KMS-11 (cell line): ENCODE measurements around the gene SPG21.
"Not testable (repeated sequence)": the region's sequence is repeated elsewhere in the genome, so short reads cannot be mapped to it uniquely, and the experiment has no call there.

Experiments
- H2AFZ ChIP-seq: fragments of 200-600 bp; sonication (generic); 2 replicates; pipeline ENCODE4 v1.6.1; 2016; ENCODE audit warnings: antibody characterized with exemption, mixed run types, low read depth
- H3K27ac ChIP-seq: fragments of 200-600 bp; sonication (generic); 2 replicates; pipeline ENCODE4 v1.6.1; 2016; ENCODE audit warnings: mild to moderate bottlenecking, mixed run types
- H3K27me3 ChIP-seq: fragments of 200-600 bp; sonication (generic); 2 replicates; pipeline ENCODE4 v1.6.1; 2017; ENCODE audit warnings: mild to moderate bottlenecking, low read depth, mixed run types, moderate library complexity; ENCODE audit not compliant: insufficient read depth
- H3K36me3 ChIP-seq: fragments of 200-600 bp; sonication (generic); 2 replicates; pipeline ENCODE4 v1.6.1; 2017; ENCODE audit warnings: mild to moderate bottlenecking, mixed run types; ENCODE audit not compliant: insufficient read depth
- H3K4me1 ChIP-seq: fragments of 200-600 bp; sonication (generic); 2 replicates; pipeline ENCODE4 v1.6.1; 2016; ENCODE audit warnings: mild to moderate bottlenecking, low read depth, mixed run types; ENCODE audit not compliant: poor library complexity, severe bottlenecking
- H3K4me2 ChIP-seq: fragments of 200-600 bp; sonication (generic); 2 replicates; pipeline ENCODE4 v1.7.0; 2016; ENCODE audit warnings: mild to moderate bottlenecking, mixed run types
- H3K4me3 ChIP-seq: fragments of 200-600 bp; sonication (generic); IDR thresholded peaks from 2 replicates; pipeline ENCODE4 v1.6.1; 2017; ENCODE audit warnings: low read depth, low read length, mixed read lengths; ENCODE audit not compliant: insufficient read depth
- H3K79me2 ChIP-seq: fragments of 200-600 bp; sonication (generic); 2 replicates; pipeline ENCODE4 v1.6.1; 2016; ENCODE audit warnings: low read depth, mixed run types; ENCODE audit not compliant: insufficient read depth
- H3K9ac ChIP-seq: fragments of 200-600 bp; sonication (generic); 2 replicates; pipeline ENCODE4 v1.6.1; 2016; ENCODE audit warnings: mild to moderate bottlenecking, mixed run types
- H4K20me1 ChIP-seq: fragments of 200-600 bp; sonication (generic); 2 replicates; pipeline ENCODE4 v1.6.1; 2016; ENCODE audit warnings: mild to moderate bottlenecking, mixed run types; ENCODE audit not compliant: insufficient read depth
- TF ChIP-seq, protein P1 (sequence below): fragments of 200-600 bp; sonication (generic); conservative IDR thresholded peaks from 2 replicates; pipeline ENCODE4 v1.6.1; 2017; ENCODE audit warnings: low read depth, mild to moderate bottlenecking, antibody characterized with exemption, low read length, moderate library complexity, mixed read lengths

SPG21 gene

DNA sequence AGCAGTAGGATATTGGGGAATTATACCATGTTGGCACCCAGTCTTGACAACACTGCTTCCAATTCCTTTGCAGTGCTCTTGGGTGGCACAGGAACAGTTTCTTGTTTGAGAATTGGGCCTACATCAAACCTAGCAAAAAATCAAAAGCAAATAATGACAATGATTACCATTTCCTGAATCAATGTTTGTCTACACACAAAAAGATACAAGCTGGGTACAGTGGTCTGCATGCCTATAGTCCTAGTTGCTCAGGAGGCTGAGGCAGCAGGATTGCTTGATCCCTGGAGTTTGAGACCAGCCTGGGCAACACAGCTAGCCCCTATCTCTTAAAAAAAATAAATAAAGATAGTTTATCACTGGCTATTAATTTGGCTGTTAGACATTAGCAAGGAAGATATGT lies 31.8 kb upstream of the SPG21 start:
- Histone ChIP-seq H3K4me3 (no peak overlapping the region), H3K4me1 (no peaks in the 10 kb centered on the region), H4K20me1 (no peaks in the 10 kb centered on the region), H3K9ac (no peak overlapping the region), H2AFZ (no peak overlapping the region), H3K79me2 (no peaks in the 10 kb centered on the region), H3K4me2 (no peak overlapping the region), H3K27me3 (no peaks in the 10 kb centered on the region), H3K27ac (no peak overlapping the region), H3K36me3 (no peaks in the 10 kb centered on the region; the same call in none of the 2 replicates)
- TF ChIP-seq, protein P1, sequence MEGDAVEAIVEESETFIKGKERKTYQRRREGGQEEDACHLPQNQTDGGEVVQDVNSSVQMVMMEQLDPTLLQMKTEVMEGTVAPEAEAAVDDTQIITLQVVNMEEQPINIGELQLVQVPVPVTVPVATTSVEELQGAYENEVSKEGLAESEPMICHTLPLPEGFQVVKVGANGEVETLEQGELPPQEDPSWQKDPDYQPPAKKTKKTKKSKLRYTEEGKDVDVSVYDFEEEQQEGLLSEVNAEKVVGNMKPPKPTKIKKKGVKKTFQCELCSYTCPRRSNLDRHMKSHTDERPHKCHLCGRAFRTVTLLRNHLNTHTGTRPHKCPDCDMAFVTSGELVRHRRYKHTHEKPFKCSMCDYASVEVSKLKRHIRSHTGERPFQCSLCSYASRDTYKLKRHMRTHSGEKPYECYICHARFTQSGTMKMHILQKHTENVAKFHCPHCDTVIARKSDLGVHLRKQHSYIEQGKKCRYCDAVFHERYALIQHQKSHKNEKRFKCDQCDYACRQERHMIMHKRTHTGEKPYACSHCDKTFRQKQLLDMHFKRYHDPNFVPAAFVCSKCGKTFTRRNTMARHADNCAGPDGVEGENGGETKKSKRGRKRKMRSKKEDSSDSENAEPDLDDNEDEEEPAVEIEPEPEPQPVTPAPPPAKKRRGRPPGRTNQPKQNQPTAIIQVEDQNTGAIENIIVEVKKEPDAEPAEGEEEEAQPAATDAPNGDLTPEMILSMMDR = no peak

DNA sequence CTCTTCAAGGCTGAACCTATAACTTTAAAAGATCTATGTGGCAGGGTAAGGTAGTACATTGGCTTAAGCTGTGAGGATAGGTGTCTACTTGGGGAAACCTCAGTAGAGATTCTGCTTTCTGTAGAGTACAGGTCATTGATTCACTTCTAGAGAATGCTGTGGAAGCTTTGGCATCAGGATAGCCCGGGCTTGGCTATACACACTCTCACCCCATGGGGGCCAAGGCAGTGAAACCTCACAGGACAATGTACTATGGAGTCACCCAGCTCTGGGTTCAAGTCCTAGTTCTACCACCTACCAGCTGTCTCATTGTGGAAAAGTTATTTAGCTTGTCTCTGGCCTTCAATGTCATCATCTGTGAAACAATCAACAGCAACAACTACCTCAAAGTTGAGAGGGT lies 30.7 kb upstream of the SPG21 start:
- Histone ChIP-seq H2AFZ (no peak overlapping the region), H3K27ac (no peak overlapping the region), H3K4me1 (no peaks in the 10 kb centered on the region), H4K20me1 (no peaks in the 10 kb centered on the region), H3K9ac (no peak overlapping the region), H3K4me3 (no peak overlapping the region), H3K79me2 (no peaks in the 10 kb centered on the region), H3K27me3 (no peaks in the 10 kb centered on the region), H3K36me3 (no peaks in the 10 kb centered on the region; the same call in 1 of the 2 replicates), H3K4me2 (no peak overlapping the region)
- TF ChIP-seq, protein P1 = no peak

DNA sequence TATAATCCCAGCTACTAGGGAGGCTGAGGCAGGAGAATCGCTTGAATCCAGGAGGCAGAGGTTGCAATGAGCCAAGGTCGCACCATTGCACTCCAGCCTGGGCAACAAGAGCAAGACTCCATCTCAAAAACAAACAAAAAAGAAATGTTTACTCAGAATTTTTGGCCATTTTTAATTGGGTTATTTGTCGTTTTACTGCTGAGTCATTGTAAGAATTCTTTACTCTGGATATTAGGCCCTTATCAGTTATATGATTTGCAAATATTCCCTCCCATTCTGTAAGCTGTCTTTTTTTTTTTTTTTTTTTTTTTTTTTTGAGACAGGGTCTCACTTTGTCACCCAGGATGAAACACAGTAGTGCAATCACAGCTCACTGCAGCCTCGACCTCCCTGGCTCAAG lies 21.5 kb upstream of the SPG21 start:
- H3K27ac ChIP-seq, H3K9ac ChIP-seq, H3K79me2 ChIP-seq, H3K4me1 ChIP-seq, H3K36me3 ChIP-seq, H3K4me3 ChIP-seq, H3K27me3 ChIP-seq, H2AFZ ChIP-seq, H3K4me2 ChIP-seq, H4K20me1 ChIP-seq: not testable (repeated sequence)

DNA sequence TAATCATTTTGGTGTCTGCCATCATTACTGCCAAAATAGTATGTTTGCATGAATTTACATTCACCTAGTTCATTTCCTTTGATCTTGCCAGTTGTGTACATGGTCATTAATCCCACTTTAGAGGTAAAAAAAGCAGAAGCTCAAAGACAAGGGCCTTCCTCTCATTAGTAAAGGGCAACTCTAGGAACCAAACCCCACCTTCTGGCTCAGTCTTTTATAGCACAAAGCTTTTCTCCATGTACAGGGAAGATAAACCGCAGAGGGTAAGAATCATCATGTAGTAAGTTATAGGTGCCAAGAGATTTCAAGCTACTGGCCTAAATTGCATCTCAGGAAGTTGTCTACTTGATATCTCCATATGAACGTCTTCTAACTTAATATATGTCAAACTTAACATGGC lies 19.3 kb upstream of the SPG21 start:
- H4K20me1 ChIP-seq = no peaks in the 10 kb centered on the region
- H3K4me2 ChIP-seq = no peak overlapping the region
- TF ChIP-seq, protein P1 = no peak
- no peaks in the 10 kb centered on the region for H3K27me3 ChIP-seq
- no peak overlapping the region for H3K27ac ChIP-seq
- H3K9ac ChIP-seq = no peak overlapping the region
- H3K79me2 ChIP-seq = no peaks in the 10 kb centered on the region
- no peak overlapping the region for H2AFZ ChIP-seq
- peaks cover 19% of the 10 kb centered on the region for H3K4me1 ChIP-seq
- no peak overlapping the region for H3K4me3 ChIP-seq
- H3K36me3 ChIP-seq = no peaks in the 10 kb centered on the region

DNA sequence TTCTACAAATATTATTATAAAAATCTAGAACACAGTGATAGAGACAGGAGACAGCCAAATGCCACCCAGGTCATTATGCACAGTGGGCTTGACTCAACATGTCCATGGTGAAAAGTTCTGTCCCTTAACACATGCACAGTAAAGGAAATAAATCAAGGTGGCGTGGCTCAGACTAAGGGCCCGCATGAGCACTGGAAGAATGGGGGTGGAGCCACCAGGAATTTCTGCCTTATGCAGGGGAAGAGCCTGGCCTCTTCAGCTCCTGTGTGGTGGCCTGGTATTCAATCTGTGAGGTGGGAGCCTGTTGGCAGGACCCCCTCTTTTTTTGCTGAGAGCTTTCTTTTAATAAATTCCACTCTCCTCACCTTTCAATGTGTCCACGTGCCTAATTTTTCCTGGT lies 17.2 kb upstream of the SPG21 start:
- no peak overlapping the region for H3K27ac ChIP-seq
- peaks cover 19% of the 10 kb centered on the region for H3K4me1 ChIP-seq
- H3K79me2 ChIP-seq = no peaks in the 10 kb centered on the region
- H2AFZ ChIP-seq = no peak overlapping the region
- TF ChIP-seq, protein P1 = no peak
- H3K4me3 ChIP-seq = no peak overlapping the region
- H3K36me3 ChIP-seq = no peaks in the 10 kb centered on the region
- H3K9ac ChIP-seq = no peak overlapping the region
- no peaks in the 10 kb centered on the region for H3K27me3 ChIP-seq
- H3K4me2 ChIP-seq = no peak overlapping the region
- H4K20me1 ChIP-seq = no peaks in the 10 kb centered on the region
